CD4-positive, CD25-positive, alpha-beta regulatory T cell (primary cell): ENCODE measurements around the gene CFAP77. TPM values are rescaled to one million over a fixed set of nuclear protein-coding genes. Genes with fewer than 3 reads are reported as not detected.
A peak's percentile ranks its signal among the peaks of the same experiment; 100 is the strongest.
"Not testable (repeated sequence)": the region's sequence is repeated elsewhere in the genome, so short reads cannot be mapped to it uniquely, and the experiment has no call there.

ENCODE experiments used
- ATAC-seq, 2 donors: fragments of 150-1000 bp; cut with Tn5 transposase; one replicate each; pipeline ENCODE4 v1.10.0; 2021; ENCODE audit warnings: low read depth in 2 of 2, moderate number of reproducible peaks in 2 of 2, moderate library complexity in 1 of 2
- DNase-seq, 3 donors: peaks; one replicate each; pipeline versions ENCODE4 v3.0.0 to v3.0.0-alpha.2; 2012 to 2022; ENCODE audit warnings: mixed read lengths in 1 of 3
- H3K27ac ChIP-seq: one replicate; pipeline ENCODE4 v1.7.0; 2013; ENCODE audit warnings: mild to moderate bottlenecking, low read length; ENCODE audit not compliant: insufficient read depth, poor library complexity, severe bottlenecking
- H3K27me3 ChIP-seq: one replicate; pipeline ENCODE4 v1.7.0; 2013; ENCODE audit warnings: low read length; ENCODE audit not compliant: control insufficient read depth, insufficient read depth
- H3K36me3 ChIP-seq: one replicate; pipeline ENCODE4 v1.7.0; 2013; ENCODE audit warnings: mild to moderate bottlenecking, low read length, moderate library complexity; ENCODE audit not compliant: control insufficient read depth, insufficient read depth
- H3K4me1 ChIP-seq: 2 replicates; pipeline ENCODE4 v1.7.0; 2013; ENCODE audit warnings: mild to moderate bottlenecking, low read length; ENCODE audit not compliant: insufficient read depth, control insufficient read depth, poor library complexity, severe bottlenecking
- H3K4me3 ChIP-seq: one replicate; pipeline ENCODE4 v1.7.0; 2013; ENCODE audit warnings: low read depth, mild to moderate bottlenecking, low read length, moderate library complexity
- H3K9me3 ChIP-seq, 2 experiments: 1 replicate in 1 of 2; 2 replicates in 1 of 2; pipeline ENCODE4 v1.7.0; 2013; ENCODE audit warnings: low read length in 2 of 2, mild to moderate bottlenecking in 1 of 2, moderate library complexity in 1 of 2; ENCODE audit not compliant: control insufficient read depth in 2 of 2
- H3K27ac Mint-ChIP-seq, 3 donors: one replicate each; pipeline ENCODE4 v1.8.0; 2020 to 2022; ENCODE audit warnings: mild to moderate bottlenecking in 3 of 3, mixed read lengths in 3 of 3, moderate library complexity in 2 of 3
- H3K27me3 Mint-ChIP-seq: one replicate; pipeline ENCODE4 v1.8.0; 2022; ENCODE audit warnings: mild to moderate bottlenecking, mixed read lengths
- H3K36me3 Mint-ChIP-seq: one replicate; pipeline ENCODE4 v1.8.0; 2020; ENCODE audit warnings: mixed read lengths
- H3K4me1 Mint-ChIP-seq, 4 donors: one replicate each; pipeline ENCODE4 v1.8.0; 2020 to 2022; ENCODE audit warnings: mixed read lengths in 4 of 4, mild to moderate bottlenecking in 1 of 4
- H3K4me3 Mint-ChIP-seq, 4 donors: one replicate each; pipeline ENCODE4 v1.8.0; 2020 to 2022; ENCODE audit warnings: mild to moderate bottlenecking in 4 of 4, mixed read lengths in 4 of 4, moderate library complexity in 3 of 4
- H3K9me3 Mint-ChIP-seq, 7 donors: one replicate each; pipeline ENCODE4 v1.8.0; 2020 to 2022; ENCODE audit warnings: mixed read lengths in 7 of 7, mild to moderate bottlenecking in 3 of 7, moderate library complexity in 2 of 7
- polyA plus RNA-seq, 4 donors: library from polyadenylated mRNA; unstranded; fragments of 300-500 nt; fragmentation: Illumina TruSeq; gene quantifications; one replicate each; pipeline ENCODE4 v1.2.3, GENCODE V29; 2021
- total RNA-seq: library from RNA; stranded (reverse); gene quantifications from one replicate; pipeline ENCODE4 v1.2.3, GENCODE V29; 2022

CFAP77 gene
- total and polyA plus RNA-seq, 5 donors from 2014 or later = not detected

GRCh38 chr9:132372177-132373095 lies 37.6 kb upstream of the CFAP77 start:
- peak in 1 of 3 donors; percentile 16 for DNase-seq
- H3K27ac ChIP-seq = no peak overlapping the region
- peak overlapping the region in 2 of 4 donors; percentile 34 to 53 for H3K4me3 Mint-ChIP-seq

GRCh38 chr9:132377769-132378168 lies 32.2 kb upstream of the CFAP77 start:
- not testable (repeated sequence) for DNase-seq, H3K4me3 Mint-ChIP-seq, H3K9me3 ChIP-seq, H3K9me3 Mint-ChIP-seq, H3K4me1 ChIP-seq, H3K4me3 ChIP-seq, ATAC-seq, H3K27me3 ChIP-seq, H3K27ac Mint-ChIP-seq, H3K27ac ChIP-seq, H3K27me3 Mint-ChIP-seq
- Mint-ChIP-seq H3K4me1 (peaks cover 13 to 16% (median 15%) of the 10 kb centered on the region in 4 donors), H3K36me3 (peaks cover 18% of the 10 kb centered on the region)
- H3K36me3 ChIP-seq = peaks cover 65% of the 10 kb centered on the region

More at GRCh38 chr9:132372177-132373095, 37.6 kb upstream of the CFAP77 start:
- Histone ChIP-seq H3K4me1 (no peaks in the 10 kb centered on the region), H3K27me3 (no peaks in the 10 kb centered on the region), H3K36me3 (peaks cover 24% of the 10 kb centered on the region), H3K9me3 (no peaks in the 10 kb centered on the region), H3K4me3 (no peak overlapping the region)
- peak in 1 of 2 donors; percentile 42 for ATAC-seq
- Mint-ChIP-seq H3K27ac (peak overlapping the region; percentile 37 to 89 (median 89)), H3K36me3 (peaks cover 19% of the 10 kb centered on the region), H3K4me1 (peaks cover 8 to 12% (median 9%) of the 10 kb centered on the region in 4 donors), H3K9me3 (no peaks in the 10 kb centered on the region), H3K27me3 (no peaks in the 10 kb centered on the region)

GRCh38 chr9:132378416-132378815 lies 31.6 kb upstream of the CFAP77 start:
- not testable (repeated sequence) for DNase-seq, H3K4me3 Mint-ChIP-seq, ATAC-seq, H3K9me3 Mint-ChIP-seq, H3K4me3 ChIP-seq, H3K27me3 Mint-ChIP-seq, H3K9me3 ChIP-seq, H3K27ac Mint-ChIP-seq, H3K27ac ChIP-seq, H3K27me3 ChIP-seq, H3K4me1 ChIP-seq
- H3K36me3 Mint-ChIP-seq = peaks cover 21% of the 10 kb centered on the region
- H3K4me1 Mint-ChIP-seq = peaks cover 13 to 16% (median 14%) of the 10 kb centered on the region in 4 donors
- H3K36me3 ChIP-seq = peaks cover 65% of the 10 kb centered on the region

GRCh38 chr9:132381966-132382541 lies 28.0 kb upstream of the CFAP77 start:
- H3K27me3 ChIP-seq = no peaks in the 10 kb centered on the region
- Mint-ChIP-seq H3K4me1 (peaks cover 15 to 29% (median 19%) of the 10 kb centered on the region in 4 donors), H3K27me3 (no peaks in the 10 kb centered on the region), H3K9me3 (no peaks in the 10 kb centered on the region), H3K27ac (peak overlapping the region; percentile 48 to 84 (median 76)), H3K4me3 (peak overlapping the region in 2 of 4 donors; percentile 11 to 77), H3K36me3 (peaks cover 22% of the 10 kb centered on the region)
- H3K27ac ChIP-seq = no peak overlapping the region
- no peaks in the 10 kb centered on the region for H3K4me1 ChIP-seq
- H3K9me3 ChIP-seq = no peaks in the 10 kb centered on the region
- peaks cover 75% of the 10 kb centered on the region for H3K36me3 ChIP-seq
- ATAC-seq = peak; percentile 34 to 58
- peak in 1 of 3 donors; percentile 24 for DNase-seq
- H3K4me3 ChIP-seq = no peak overlapping the region

- Mint-ChIP-seq H3K4me1 (peaks cover 15 to 29% (median 19%) of the 10 kb centered on the region in 4 donors), H3K9me3 (no peaks in the 10 kb centered on the region), H3K27me3 (no peaks in the 10 kb centered on the region), H3K4me3 (no peak overlapping the region), H3K36me3 (peaks cover 32% of the 10 kb centered on the region), H3K27ac (no peak overlapping the region)
- no peak overlapping the region for H3K27ac ChIP-seq
- H3K27me3 ChIP-seq = no peaks in the 10 kb centered on the region
- H3K9me3 ChIP-seq = no peaks in the 10 kb centered on the region
- no peak for ATAC-seq
- H3K36me3 ChIP-seq = peaks cover 75% of the 10 kb centered on the region
- no peak for DNase-seq
- H3K4me1 ChIP-seq = no peaks in the 10 kb centered on the region
- H3K4me3 ChIP-seq = no peak overlapping the region
Measured at GRCh38 chr9:132383462-132383883, 26.5 kb upstream of the CFAP77 start.

GRCh38 chr9:132384376-132384775 lies 25.6 kb upstream of the CFAP77 start:
- DNase-seq (no peak), ATAC-seq (no peak)
- H3K27me3 ChIP-seq = no peaks in the 10 kb centered on the region
- peak overlapping the region in 1 of 3 donors; percentile 7 for H3K27ac Mint-ChIP-seq
- peaks cover 32% of the 10 kb centered on the region for H3K36me3 Mint-ChIP-seq
- H3K36me3 ChIP-seq = peaks cover 74% of the 10 kb centered on the region
- H3K4me1 Mint-ChIP-seq = peaks cover 15 to 29% (median 17%) of the 10 kb centered on the region in 4 donors
- no peaks in the 10 kb centered on the region for H3K9me3 Mint-ChIP-seq
- H3K9me3 ChIP-seq = no peaks in the 10 kb centered on the region
- H3K4me3 ChIP-seq = no peak overlapping the region
- H3K4me3 Mint-ChIP-seq = no peak overlapping the region
- no peaks in the 10 kb centered on the region for H3K27me3 Mint-ChIP-seq
- H3K27ac ChIP-seq = no peak overlapping the region
- H3K4me1 ChIP-seq = no peaks in the 10 kb centered on the region

- no peaks in the 10 kb centered on the region for H3K9me3 ChIP-seq
- no peak for ATAC-seq
- no peaks in the 10 kb centered on the region for H3K27me3 ChIP-seq
- peaks cover 77% of the 10 kb centered on the region for H3K36me3 ChIP-seq
- H3K9me3 Mint-ChIP-seq = no peaks in the 10 kb centered on the region
- H3K27ac ChIP-seq = no peak overlapping the region
- peaks cover 47% of the 10 kb centered on the region for H3K36me3 Mint-ChIP-seq
- H3K4me1 Mint-ChIP-seq = peaks cover 8 to 20% (median 11%) of the 10 kb centered on the region in 4 donors
- H3K27ac Mint-ChIP-seq = no peak overlapping the region
- H3K27me3 Mint-ChIP-seq = no peaks in the 10 kb centered on the region
- no peaks in the 10 kb centered on the region for H3K4me1 ChIP-seq
- no peak overlapping the region for H3K4me3 Mint-ChIP-seq
- no peak overlapping the region for H3K4me3 ChIP-seq
- DNase-seq = no peak
Measured at GRCh38 chr9:132387133-132387532, 22.9 kb upstream of the CFAP77 start.
